NCI-H128 (cell line): Measurements from ENCODE around the gene CAMLG.

ENCODE experiments used
- DNase-seq: peaks from one replicate; lab custom pipeline; 2025; ENCODE audit not compliant: unreplicated experiment; lab: John Stamatoyannopoulos, UW

The CAMLG gene

DNA sequence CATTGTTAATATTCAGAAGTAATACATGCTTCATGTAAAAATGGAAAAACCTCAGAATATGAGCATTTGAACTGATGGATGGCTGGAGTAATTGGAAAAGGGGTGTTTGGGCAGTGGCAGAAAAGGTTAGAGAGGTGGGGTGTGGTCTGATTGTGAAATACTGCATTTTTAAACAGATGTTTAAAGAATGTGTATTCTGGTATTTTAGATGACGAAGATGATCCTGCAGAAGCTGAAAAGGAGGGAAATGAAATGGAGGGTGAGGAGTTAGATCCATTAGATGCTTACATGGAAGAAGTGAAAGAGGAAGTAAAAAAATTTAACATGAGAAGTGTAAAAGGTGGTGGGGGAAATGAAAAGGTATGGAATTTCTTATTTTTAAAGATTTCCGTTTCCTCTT is 39.0 kb downstream of the CAMLG start:
- no peak for DNase-seq

- no peak for DNase-seq
These were observed 46.0 kb downstream of the CAMLG start for GRCh38 chr5:134784241-134784920.

DNA sequence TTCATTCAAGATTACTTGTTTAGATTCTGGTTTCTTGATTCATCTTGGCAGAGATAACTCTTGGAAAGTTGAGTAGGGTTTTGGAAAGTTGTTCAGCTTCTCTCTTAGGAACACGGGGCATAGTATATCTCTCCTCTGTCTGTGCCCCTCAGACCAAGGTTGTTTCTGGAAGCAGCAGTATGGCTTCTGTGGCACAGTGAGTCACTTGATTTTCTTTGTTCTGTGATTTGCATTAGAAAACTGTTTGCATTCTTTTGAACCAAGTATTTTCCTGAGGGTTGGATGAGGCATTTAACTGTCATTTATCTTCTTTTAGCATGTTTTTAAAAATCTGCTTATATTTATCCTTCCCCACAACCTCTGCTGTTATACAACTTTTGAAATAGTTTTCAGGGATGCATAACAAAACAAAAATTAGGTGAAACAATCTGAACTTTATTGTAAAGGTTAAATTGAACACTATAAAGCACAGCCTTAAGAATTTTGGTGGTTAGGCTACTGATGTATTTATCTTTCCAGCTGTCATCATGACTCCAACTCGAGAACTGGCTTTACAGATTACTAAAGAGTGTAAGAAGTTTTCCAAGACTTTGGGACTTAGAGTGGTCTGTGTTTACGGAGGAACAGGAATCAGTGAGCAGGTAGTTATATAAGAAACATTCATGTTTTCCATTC is 46.7 kb downstream of the CAMLG start:
- no peak for DNase-seq

DNA sequence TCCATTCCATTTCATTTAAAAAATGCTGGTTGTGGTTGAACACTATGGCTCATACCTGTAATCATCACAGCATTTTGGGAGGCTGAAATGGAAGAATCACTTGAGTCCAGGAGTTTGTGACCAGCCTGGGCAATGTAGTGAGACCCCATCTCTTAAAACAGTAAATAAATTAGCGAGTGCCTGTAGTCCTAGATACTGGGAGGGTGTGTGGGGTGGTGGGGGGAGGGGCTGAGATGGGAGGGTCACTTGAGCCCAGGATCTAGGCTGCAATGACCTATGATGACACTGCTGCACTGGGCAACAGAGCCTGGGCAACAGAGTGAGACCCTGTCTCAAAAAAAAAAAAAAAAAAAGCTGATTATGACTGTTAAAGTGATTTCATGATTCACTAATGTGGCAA is 49.3 kb downstream of the CAMLG start:
- DNase-seq: no peak

GRCh38 chr5:134791580-134791979 is 53.2 kb downstream of the CAMLG start:
- no peak for DNase-seq

DNA sequence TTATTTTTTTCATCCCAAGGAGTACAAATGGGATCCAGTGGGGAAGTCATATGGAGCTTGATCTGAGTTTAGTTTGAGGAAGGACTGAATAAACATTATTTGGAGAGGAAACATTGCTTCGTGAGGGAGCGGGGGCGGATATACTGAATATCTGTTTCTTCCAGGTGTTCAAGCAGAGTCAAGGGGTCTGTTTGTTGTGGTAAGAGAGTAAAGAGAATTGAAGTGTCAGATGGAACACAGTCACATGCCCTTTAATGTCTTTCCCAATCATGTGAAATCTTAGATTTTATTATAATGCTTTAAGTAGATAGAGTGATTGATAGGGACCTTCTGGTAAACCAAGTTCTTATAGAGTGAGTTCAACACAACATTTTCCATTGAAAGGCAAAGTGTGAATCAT is 53.9 kb downstream of the CAMLG start:
- no peak for DNase-seq

GRCh38 chr5:134793111-134793510 is 54.8 kb downstream of the CAMLG start:
- DNase-seq: no peak

DNA sequence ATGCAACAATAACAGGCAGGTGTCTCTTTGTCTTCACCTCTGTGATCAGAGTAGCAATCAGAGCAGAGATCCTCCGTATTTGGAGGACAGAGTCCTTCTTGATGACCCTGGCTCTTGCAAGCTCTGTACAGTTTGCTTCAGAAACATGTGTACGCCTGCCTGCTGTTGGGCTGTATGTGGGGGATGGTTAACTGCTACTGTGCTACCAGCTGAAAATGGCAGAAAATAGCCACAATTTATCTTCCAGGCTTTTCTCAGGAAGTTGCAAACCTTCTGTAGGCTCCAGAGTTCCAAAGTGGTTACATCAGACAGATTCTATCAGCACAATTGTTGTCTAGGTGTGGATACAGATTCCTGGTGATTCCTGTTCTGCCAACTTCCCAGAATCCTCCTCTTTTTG is 55.7 kb downstream of the CAMLG start:
- no peak for DNase-seq

- no peak for DNase-seq
These were observed 56.5 kb downstream of the CAMLG start for GRCh38 chr5:134794819-134795218.

DNA sequence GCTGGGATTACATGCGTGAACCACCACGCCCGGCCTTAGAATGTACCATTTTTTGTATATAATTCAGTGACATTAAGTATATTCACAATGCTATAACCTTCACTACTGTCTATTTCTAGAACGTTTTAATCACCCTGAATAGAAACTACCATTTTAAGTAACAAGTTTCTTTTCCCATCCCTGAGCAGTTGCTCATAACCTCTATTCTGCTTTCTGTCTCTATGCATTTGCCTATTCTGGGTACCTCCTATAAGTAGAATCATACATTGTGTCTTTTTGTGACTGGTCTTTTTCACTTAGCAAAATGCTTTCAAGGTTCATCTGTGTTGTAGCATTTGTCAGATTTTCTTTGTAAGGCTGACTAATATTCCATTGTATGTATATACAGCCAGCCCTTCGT is 60.1 kb downstream of the CAMLG start:
- DNase-seq: no peak
